MM.1S (cell line): Measurements from ENCODE around the gene BANK1.

Experiments
- DNase-seq: peaks from one replicate; pipeline ENCODE4 v3.0.0-alpha.2; 2015
- H2AFZ ChIP-seq: fragments of 300-600 bp; sonication (generic); 2 replicates; pipeline ENCODE4 v1.6.0; 2016; ENCODE audit warnings: antibody characterized with exemption, low read length
- H3F3A ChIP-seq: fragments of 300-600 bp; sonication (generic); 2 replicates; pipeline ENCODE4 v1.6.1; 2016; ENCODE audit warnings: mild to moderate bottlenecking, antibody characterized with exemption, low read length, moderate library complexity, mixed read lengths; ENCODE audit not compliant: insufficient read depth
- H3K27ac ChIP-seq: fragments of 300-600 bp; sonication (generic); 2 replicates; pipeline ENCODE4 v1.5.1; 2016; ENCODE audit warnings: mild to moderate bottlenecking, low read length
- H3K27me3 ChIP-seq: fragments of 300-600 bp; sonication (generic); replicated peaks from 2 replicates; pipeline ENCODE4 v1.6.0; 2016; ENCODE audit warnings: low read length; ENCODE audit not compliant: insufficient read depth
- H3K36me3 ChIP-seq: fragments of 300-600 bp; sonication (generic); replicated peaks from 2 replicates; pipeline ENCODE4 v1.6.1; 2016; ENCODE audit warnings: mild to moderate bottlenecking, low read length, mixed read lengths; ENCODE audit not compliant: insufficient read depth
- H3K4me1 ChIP-seq: fragments of 300-600 bp; sonication (generic); 2 replicates; pipeline ENCODE4 v1.6.1; 2016; ENCODE audit warnings: low read length, mixed read lengths
- H3K4me2 ChIP-seq: fragments of 300-600 bp; sonication (generic); 2 replicates; pipeline ENCODE4 v1.6.0; 2016; ENCODE audit warnings: low read depth, low read length
- H3K4me3 ChIP-seq: fragments of 300-600 bp; sonication (generic); 2 replicates; pipeline ENCODE4 v1.5.1; 2016; ENCODE audit warnings: low read length, mixed read lengths
- H3K79me2 ChIP-seq: fragments of 300-600 bp; sonication (generic); 2 replicates; pipeline ENCODE4 v1.6.1; 2016; ENCODE audit warnings: mixed run types, low read length, mixed read lengths
- H3K9ac ChIP-seq: fragments of 300-600 bp; sonication (generic); 2 replicates; pipeline ENCODE4 v1.6.1; 2016; ENCODE audit warnings: low read length, mixed read lengths
- H3K9me2 ChIP-seq: fragments of 300-600 bp; sonication (generic); replicated peaks from 2 replicates; pipeline ENCODE4 v1.6.1; 2016; ENCODE audit warnings: mild to moderate bottlenecking, low read length, mixed read lengths; ENCODE audit not compliant: insufficient read depth
- H3K9me3 ChIP-seq: fragments of 300-600 bp; sonication (generic); replicated peaks from 2 replicates; pipeline ENCODE4 v1.6.1; 2016; ENCODE audit warnings: mild to moderate bottlenecking, low read length, mixed read lengths; ENCODE audit not compliant: insufficient read depth
- H4K20me1 ChIP-seq: fragments of 300-600 bp; sonication (generic); 2 replicates; pipeline ENCODE4 v1.6.1; 2016; ENCODE audit warnings: mild to moderate bottlenecking, low read length, moderate library complexity, mixed read lengths; ENCODE audit not compliant: insufficient read depth
- EZH2 ChIP-seq: fragments of 300-600 bp; sonication (generic); optimal IDR thresholded peaks from 2 replicates; pipeline ENCODE3; 2017; ENCODE audit warnings: low read depth, mild to moderate bottlenecking, antibody characterized with exemption, low read length, mixed read lengths
- EZH2phosphoT487 ChIP-seq: fragments of 300-600 bp; sonication (generic); IDR thresholded peaks from 2 replicates; pipeline ENCODE4 v1.6.1; 2018; ENCODE audit warnings: antibody characterized with exemption, low read length
- TF ChIP-seq, protein P1 (sequence below): fragments of 300-600 bp; sonication (generic); IDR thresholded peaks from 2 replicates; pipeline ENCODE4 v1.5.1; 2016; ENCODE audit warnings: antibody characterized with exemption, low read length, mixed read lengths

The BANK1 gene

DNA sequence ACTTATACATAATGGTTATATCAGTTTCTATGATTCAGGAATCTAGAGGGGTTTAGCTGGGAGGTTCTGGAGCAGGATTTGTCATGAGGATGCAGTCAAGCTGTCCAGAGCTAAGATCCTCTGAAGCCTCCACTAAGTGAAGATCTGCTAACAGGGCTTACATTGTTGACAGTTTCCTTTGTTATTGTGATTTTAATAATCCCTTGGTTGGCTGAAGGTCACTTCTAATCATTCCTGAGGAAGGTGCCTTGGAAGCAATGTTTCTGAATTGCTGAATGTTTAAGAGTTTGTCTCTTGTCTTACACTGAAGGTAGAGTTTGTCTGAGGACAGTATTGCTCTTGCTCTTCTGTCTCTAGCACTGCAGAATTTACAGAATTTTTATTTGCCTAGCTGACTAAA lies 41.3 kb downstream of the BANK1 start:
- Histone ChIP-seq H3K9me2 (no peaks in the 10 kb centered on the region), H3K4me2 (no peak overlapping the region), H3K36me3 (no peaks in the 10 kb centered on the region), H4K20me1 (no peaks in the 10 kb centered on the region), H3K27me3 (no peaks in the 10 kb centered on the region), H3K9ac (no peak overlapping the region), H3K9me3 (no peaks in the 10 kb centered on the region), H3K79me2 (no peaks in the 10 kb centered on the region), H3K4me1 (no peaks in the 10 kb centered on the region), H3K4me3 (no peak overlapping the region), H3F3A (no peaks in the 10 kb centered on the region), H2AFZ (no peak overlapping the region), H3K27ac (no peak overlapping the region)
- TF ChIP-seq, protein P1, sequence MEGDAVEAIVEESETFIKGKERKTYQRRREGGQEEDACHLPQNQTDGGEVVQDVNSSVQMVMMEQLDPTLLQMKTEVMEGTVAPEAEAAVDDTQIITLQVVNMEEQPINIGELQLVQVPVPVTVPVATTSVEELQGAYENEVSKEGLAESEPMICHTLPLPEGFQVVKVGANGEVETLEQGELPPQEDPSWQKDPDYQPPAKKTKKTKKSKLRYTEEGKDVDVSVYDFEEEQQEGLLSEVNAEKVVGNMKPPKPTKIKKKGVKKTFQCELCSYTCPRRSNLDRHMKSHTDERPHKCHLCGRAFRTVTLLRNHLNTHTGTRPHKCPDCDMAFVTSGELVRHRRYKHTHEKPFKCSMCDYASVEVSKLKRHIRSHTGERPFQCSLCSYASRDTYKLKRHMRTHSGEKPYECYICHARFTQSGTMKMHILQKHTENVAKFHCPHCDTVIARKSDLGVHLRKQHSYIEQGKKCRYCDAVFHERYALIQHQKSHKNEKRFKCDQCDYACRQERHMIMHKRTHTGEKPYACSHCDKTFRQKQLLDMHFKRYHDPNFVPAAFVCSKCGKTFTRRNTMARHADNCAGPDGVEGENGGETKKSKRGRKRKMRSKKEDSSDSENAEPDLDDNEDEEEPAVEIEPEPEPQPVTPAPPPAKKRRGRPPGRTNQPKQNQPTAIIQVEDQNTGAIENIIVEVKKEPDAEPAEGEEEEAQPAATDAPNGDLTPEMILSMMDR, result no peak
- TF ChIP-seq EZH2 (no peak), EZH2phosphoT487 (no peak)
- DNase-seq, result no peak

DNA sequence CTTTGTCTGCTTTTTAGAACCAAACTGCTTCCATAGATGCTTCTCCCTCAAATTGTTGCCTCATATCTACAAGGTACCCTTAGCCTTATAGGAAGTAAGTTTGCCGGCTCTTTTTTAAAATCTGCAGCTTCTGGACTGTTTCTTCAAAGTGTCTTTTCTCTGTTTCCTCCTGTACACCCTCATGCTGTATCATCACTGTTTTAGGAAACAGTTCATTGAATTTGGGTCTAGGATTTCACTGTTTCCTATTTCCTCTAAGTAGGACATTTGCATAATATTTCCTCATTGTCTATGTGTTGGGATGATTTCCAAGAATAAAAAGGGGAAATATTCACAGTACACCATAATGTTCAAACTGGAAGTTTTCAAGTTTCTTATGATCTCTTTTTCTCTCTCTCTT lies 43.0 kb downstream of the BANK1 start:
- H3K79me2 ChIP-seq, result no peaks in the 10 kb centered on the region
- H2AFZ ChIP-seq, result no peak overlapping the region
- DNase-seq, result no peak

DNA sequence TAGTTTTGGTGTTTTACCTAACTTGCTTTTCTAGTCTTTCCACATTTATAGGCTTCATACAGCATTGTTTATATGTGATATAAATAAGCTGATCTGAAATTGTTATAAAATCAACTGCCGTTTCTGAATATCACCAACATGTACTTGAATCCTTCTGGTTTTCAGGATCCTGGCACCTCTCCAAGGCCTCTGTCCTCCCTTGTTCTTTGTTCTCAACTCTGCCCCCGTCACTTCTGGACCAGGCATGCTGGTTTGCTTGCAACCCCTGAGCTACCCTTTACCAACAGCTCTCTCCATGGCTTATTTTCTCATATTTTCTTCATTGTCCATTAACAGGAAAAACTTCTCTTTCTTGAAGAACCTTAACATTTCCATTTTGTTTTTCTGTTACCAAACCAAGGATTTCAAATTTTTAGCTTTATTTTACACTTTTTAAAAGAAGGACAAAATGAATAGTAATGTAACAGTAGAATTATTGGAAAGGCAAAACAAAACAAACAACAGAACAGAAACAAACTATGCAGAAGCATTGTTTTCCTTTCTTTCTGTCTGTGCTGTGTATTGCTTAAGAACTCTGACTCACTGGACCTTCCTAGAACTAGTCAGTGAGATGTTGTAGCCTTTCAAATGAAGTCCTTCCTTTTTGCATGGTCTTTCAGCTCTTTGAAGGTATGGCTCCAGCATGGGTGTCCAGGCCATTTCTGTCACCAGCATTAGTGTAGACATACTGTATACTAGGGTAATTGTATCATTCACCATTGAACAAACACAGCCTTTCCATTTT lies 44.8 kb downstream of the BANK1 start:
- H2AFZ ChIP-seq, result no peak overlapping the region
- no peaks in the 10 kb centered on the region for H3K9me2 ChIP-seq
- no peaks in the 10 kb centered on the region for H3K9me3 ChIP-seq
- H3K36me3 ChIP-seq, result no peaks in the 10 kb centered on the region
- no peaks in the 10 kb centered on the region for H3K4me1 ChIP-seq
- DNase-seq, result no peak
- no peak overlapping the region for H3K9ac ChIP-seq
- no peak overlapping the region for H3K4me3 ChIP-seq
- no peak overlapping the region for H3K27ac ChIP-seq
- no peaks in the 10 kb centered on the region for H3K79me2 ChIP-seq
- no peaks in the 10 kb centered on the region for H4K20me1 ChIP-seq
- no peak overlapping the region for H3K4me2 ChIP-seq
- TF ChIP-seq EZH2 (no peak), EZH2phosphoT487 (no peak)
- TF ChIP-seq, protein P1, result no peak
- no peaks in the 10 kb centered on the region for H3F3A ChIP-seq
- H3K27me3 ChIP-seq, result no peaks in the 10 kb centered on the region

More for the DNA sequence above, 43.0 kb downstream of the BANK1 start:
- no peaks in the 10 kb centered on the region for H3K9me2 ChIP-seq
- H3K4me1 ChIP-seq, result no peaks in the 10 kb centered on the region
- no peaks in the 10 kb centered on the region for H4K20me1 ChIP-seq
- H3K36me3 ChIP-seq, result no peaks in the 10 kb centered on the region
- no peak overlapping the region for H3K9ac ChIP-seq
- no peaks in the 10 kb centered on the region for H3K27me3 ChIP-seq
- no peak for TF ChIP-seq EZH2
- TF ChIP-seq, protein P1, result no peak
- no peak for TF ChIP-seq EZH2phosphoT487
- no peak overlapping the region for H3K4me3 ChIP-seq
- H3K27ac ChIP-seq, result no peak overlapping the region
- H3F3A ChIP-seq, result no peaks in the 10 kb centered on the region
- H3K9me3 ChIP-seq, result no peaks in the 10 kb centered on the region
- no peak overlapping the region for H3K4me2 ChIP-seq
